HAP-1 (cell line): ENCODE data around the gene G3BP2.
A peak's percentile ranks its signal among the peaks of the same experiment; 100 is the strongest.
"Not testable (repeated sequence)": the region's sequence is repeated elsewhere in the genome, so short reads cannot be mapped to it uniquely, and the experiment has no call there.

ENCODE experiments used
- DNase-seq, 2 experiments: peaks; one replicate each; pipeline ENCODE4 v3.0.0-alpha.2; 2016 to 2020; ENCODE audit warnings: low spot score in 2 of 2
- H3K27me3 ChIP-seq: fragments of 250-450 bp; sonication (Bioruptor Pico); 2 replicates; pipeline ENCODE4 v1.5.1; 2020; ENCODE audit warnings: low read depth, mild to moderate bottlenecking, moderate library complexity
- H3K36me3 ChIP-seq: fragments of 250-450 bp; sonication (Bioruptor Pico); replicated peaks from 2 replicates; pipeline ENCODE4 v1.5.1; 2020; ENCODE audit warnings: mild to moderate bottlenecking
- H3K4me1 ChIP-seq: fragments of 250-450 bp; sonication (Bioruptor Pico); 2 replicates; pipeline ENCODE4 v1.5.1; 2020; ENCODE audit warnings: mild to moderate bottlenecking
- H3K4me3 ChIP-seq: fragments of 250-450 bp; sonication (Bioruptor Pico); 2 replicates; pipeline ENCODE4 v1.5.1; 2020; ENCODE audit warnings: mild to moderate bottlenecking, moderate library complexity
- H3K9me3 ChIP-seq: fragments of 250-450 bp; sonication (Bioruptor Pico); 2 replicates; pipeline ENCODE4 v1.5.1; 2020; ENCODE audit warnings: mild to moderate bottlenecking, moderate library complexity
- in situ Hi-C: fragments of 300-500 bp; cut with MboI; formaldehyde crosslinking; loops from 3 replicates; pipeline ENCODE4 v1.14.3; 2020; ENCODE audit warnings: low sequenced_read_pairs, inconsistent platforms, mixed read lengths

The G3BP2 gene

DNA sequence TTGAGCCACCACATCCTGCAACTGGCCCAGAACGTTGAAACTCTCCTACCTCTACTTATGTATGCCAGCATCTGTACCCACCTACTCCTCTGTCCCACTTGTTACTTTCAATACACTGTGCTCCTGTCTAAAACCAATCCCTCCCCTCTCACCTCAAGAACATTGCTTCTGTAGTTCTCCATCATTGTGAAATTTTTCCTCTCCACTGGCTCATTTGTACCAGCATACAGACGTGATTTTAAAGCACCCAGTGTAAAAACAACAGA, 25.7 kb upstream of the G3BP2 start:
- DNase-seq = no peak
- Histone ChIP-seq H3K4me1 (no peaks in the 10 kb centered on the region), H3K36me3 (no peaks in the 10 kb centered on the region), H3K4me3 (no peak overlapping the region), H3K27me3 (no peaks in the 10 kb centered on the region), H3K9me3 (no peaks in the 10 kb centered on the region)
- in situ Hi-C loops = no loop called here

DNA sequence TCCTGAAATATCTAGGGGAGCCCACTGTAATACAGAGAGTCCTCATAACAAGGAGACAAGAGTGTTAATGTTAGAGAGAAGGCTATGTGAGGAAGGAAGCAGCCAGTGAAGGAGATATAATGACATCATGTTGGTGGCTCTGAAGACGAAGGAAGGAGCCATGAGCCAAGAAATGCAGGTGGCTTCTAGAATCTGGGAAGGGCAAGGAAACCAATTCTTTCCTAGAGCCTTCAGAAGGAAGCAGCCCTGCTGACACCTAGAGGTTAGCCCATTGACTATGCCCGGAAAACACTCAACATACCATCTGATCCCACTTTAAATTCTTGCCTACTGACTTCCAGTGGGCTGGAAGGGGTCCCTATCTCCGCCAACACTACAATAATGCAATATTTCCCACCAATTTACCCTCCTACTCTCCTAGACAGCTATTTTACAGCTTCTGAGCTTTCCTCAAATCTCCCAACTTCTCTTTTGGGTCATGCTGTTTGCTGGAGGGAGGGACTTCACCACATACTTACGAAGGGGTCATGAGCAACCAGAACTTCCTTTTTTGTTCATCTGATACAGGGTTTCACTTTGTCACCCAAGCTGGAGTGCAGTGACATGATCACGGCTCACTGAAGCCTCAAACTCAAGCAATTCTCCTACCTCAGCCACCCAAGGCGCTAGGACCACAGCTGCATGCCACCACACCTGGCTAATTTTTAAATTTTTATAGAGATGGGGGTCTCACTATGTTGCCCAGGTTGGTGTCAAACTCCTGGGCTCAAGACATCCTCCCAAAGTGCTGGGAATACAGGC, 25.2 kb upstream of the G3BP2 start:
- H3K9me3 ChIP-seq = no peaks in the 10 kb centered on the region
- no peak for DNase-seq
- no peaks in the 10 kb centered on the region for H3K4me1 ChIP-seq
- H3K36me3 ChIP-seq = no peaks in the 10 kb centered on the region
- no peak overlapping the region for H3K4me3 ChIP-seq
- H3K27me3 ChIP-seq = no peaks in the 10 kb centered on the region
- in situ Hi-C loops = no loop called here

DNA sequence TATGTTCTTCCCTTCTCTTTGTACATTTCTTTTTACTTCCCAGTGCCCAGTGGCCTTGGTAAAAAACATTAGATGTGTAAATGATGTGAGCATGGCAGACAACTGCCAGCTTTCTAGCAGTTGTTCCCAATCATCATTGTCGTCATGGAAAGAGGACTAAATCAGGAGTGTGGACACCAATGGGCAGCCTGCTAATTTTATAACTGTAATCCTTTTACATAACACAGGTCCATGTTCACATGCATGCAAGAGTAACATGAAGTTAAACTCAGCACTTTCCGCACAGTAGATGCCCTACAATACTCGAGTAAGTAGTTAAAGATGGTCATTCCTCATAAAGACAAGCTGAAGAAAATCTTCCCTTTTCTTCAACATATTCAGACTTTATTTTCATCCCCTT, 23.4 kb upstream of the G3BP2 start:
- H3K36me3 ChIP-seq = no peaks in the 10 kb centered on the region
- H3K9me3 ChIP-seq = no peaks in the 10 kb centered on the region
- DNase-seq = no peak
- no peaks in the 10 kb centered on the region for H3K27me3 ChIP-seq
- no peaks in the 10 kb centered on the region for H3K4me1 ChIP-seq
- in situ Hi-C loops = no loop called here
- no peak overlapping the region for H3K4me3 ChIP-seq

DNA sequence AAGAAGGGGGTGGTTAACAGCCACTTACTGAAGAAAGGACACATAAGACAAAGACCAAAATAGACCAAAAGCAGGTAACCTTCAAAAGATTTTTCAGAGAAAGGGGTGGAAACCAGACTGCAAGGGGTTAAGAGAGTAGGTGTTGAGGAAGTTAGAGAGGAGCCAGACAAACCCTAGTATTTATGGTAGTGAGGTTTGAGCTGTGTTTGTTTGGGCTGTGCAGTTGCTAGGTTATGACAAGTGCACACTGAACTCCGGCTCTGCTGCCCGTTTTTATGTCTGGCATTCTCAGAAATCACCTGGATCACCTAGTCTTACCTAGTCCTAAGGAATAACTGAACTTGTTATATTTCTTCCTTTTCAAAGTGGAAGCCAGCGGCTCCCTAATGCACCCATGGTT, 22.9 kb upstream of the G3BP2 start:
- Histone ChIP-seq H3K27me3 (no peaks in the 10 kb centered on the region), H3K4me1 (no peaks in the 10 kb centered on the region), H3K36me3 (no peaks in the 10 kb centered on the region), H3K9me3 (no peaks in the 10 kb centered on the region), H3K4me3 (no peak overlapping the region)
- in situ Hi-C loops = no loop called here
- DNase-seq = no peak

DNA sequence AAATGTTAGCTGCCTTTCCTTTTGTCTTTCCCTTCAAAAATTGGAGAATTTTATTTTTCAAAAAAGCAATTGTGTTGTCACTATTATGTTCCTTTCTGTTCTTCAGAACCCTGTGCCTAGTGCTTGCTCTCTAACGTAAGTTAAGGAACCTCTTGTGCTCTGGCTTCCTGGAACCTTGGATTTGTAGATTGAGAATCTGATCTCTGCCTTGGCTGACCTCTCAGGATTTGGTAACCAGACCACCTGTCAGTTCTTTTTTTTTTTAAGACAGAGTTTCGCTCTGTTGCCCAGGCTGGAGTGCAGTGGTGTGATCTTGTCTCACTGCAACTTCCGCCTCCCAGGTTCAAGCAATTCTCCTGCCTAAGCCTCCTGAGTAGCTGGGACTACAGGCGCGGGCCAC, 18.9 kb upstream of the G3BP2 start:
- H3K4me3 ChIP-seq, H3K4me1 ChIP-seq, in situ Hi-C loops, H3K27me3 ChIP-seq, H3K36me3 ChIP-seq, DNase-seq, H3K9me3 ChIP-seq: not testable (repeated sequence)

DNA sequence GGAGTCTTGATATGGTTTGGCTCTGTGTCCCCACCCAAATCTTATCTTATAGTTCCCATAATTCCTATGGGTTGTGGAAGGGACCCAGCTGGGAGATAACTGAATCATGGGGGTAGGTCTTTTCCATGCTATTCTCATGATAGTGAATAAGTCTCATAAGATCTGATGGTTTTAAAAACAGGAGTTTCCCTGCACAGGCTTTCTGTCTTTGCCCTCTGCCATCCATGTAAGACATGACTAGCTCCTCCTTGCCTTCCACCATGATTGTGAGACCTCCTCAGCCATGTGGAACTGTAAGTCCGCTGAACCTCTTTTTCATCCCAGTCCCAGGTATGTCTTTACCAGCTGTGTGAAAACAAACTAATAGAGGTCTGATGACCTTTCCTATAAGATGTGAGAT, 13.9 kb upstream of the G3BP2 start:
- H3K4me1 ChIP-seq, H3K36me3 ChIP-seq, H3K9me3 ChIP-seq, DNase-seq, in situ Hi-C loops, H3K27me3 ChIP-seq, H3K4me3 ChIP-seq: not testable (repeated sequence)

DNA sequence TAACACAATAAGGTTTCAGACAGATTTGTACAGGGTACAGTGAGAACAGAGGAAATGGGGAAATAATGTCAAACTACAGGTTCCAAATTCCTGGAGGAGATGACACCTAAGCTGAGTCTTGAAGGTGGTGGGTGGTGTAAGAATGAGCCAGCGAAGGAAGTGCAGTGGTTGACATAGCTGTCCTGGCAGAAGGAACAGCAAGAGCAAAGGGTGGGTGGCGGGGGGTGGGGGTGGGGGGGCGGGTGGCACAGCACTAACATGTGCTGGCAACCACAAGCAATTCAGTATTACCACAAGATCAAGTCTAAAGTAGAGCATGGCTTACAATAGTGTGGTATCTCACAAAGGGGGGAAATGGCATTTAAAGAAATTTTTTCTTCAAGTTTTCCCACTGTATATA, 13.1 kb upstream of the G3BP2 start:
- Histone ChIP-seq H3K36me3 (no peaks in the 10 kb centered on the region; the same call in 1 of the 2 replicates), H3K4me3 (no peak overlapping the region), H3K9me3 (peaks cover 4% of the 10 kb centered on the region; the same call in 1 of the 2 replicates), H3K27me3 (no peaks in the 10 kb centered on the region), H3K4me1 (no peaks in the 10 kb centered on the region)
- in situ Hi-C loops = no loop called here
- DNase-seq = no peak

DNA sequence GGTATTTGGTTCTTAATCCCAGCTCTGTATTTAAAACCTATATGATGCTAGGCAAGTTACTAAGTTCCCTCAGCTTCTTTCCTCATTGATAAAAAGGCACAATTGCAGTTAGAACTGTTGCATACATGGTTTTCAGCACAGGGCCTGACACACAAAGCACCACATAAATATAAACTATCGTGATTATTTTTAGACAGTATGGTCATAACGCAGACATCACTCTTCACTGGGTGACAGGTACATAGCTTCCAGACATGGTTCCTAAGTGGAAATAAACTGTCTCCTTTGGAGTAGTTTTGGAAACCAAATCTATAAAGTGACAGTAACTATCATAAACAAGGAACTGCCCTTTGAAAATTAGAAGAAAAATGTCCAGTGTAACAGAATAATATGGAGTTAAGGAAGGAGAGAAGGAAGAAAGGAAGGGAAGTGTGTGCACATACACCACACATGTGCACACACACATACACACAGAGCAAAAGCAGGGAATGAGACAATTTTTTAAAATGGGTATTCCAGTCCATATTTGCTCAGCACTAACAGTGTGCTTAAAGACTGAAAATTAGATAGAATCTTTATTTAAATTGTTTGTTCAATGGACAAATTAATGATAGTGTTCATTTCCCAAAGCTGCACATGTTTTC, 12.5 kb upstream of the G3BP2 start:
- no peak overlapping the region for H3K4me3 ChIP-seq
- H3K4me1 ChIP-seq = no peaks in the 10 kb centered on the region
- H3K9me3 ChIP-seq = peaks cover 4% of the 10 kb centered on the region; the same call in 1 of the 2 replicates
- in situ Hi-C loops = no loop called here
- DNase-seq = no peak
- no peaks in the 10 kb centered on the region for H3K27me3 ChIP-seq
- H3K36me3 ChIP-seq = no peaks in the 10 kb centered on the region; the same call in 1 of the 2 replicates

DNA sequence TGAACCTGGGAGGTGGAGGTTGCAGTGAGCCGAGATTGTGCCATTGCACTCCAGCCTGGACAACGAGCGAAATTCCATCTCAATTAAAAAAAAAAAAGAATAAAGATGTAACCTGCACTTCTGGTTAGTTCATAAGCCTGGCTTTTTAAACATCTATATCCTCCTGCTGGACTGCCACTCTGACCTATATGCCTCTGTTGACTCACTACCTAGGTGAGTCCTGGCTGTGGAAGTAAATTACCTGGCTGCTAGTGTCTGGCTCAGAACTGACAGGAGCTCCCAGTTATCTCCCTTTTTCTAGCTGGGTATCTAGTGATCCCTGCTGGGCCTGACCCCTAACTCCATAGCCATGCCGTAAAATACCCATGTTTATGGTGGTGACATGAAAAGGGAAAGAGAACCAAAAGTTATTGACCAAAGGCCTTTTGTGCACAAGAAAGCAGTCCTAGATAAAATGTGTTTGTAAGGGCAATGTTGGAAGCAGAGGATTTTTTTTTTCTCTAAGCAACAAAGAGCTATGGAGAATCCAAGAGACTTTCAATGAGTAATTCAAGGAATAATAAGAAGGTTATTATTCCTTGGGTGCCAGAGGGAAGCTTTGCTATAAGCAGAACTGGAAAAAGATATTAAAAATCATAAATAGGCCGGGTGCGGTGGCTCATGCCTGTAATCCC, 10.4 kb upstream of the G3BP2 start:
- in situ Hi-C loops = no loop called here
- DNase-seq = no peak
- Histone ChIP-seq H3K4me3 (no peak overlapping the region), H3K9me3 (peaks cover 4% of the 10 kb centered on the region; the same call in 1 of the 2 replicates), H3K4me1 (peaks cover 9% of the 10 kb centered on the region), H3K27me3 (no peaks in the 10 kb centered on the region), H3K36me3 (no peaks in the 10 kb centered on the region; the same call in 1 of the 2 replicates)

DNA sequence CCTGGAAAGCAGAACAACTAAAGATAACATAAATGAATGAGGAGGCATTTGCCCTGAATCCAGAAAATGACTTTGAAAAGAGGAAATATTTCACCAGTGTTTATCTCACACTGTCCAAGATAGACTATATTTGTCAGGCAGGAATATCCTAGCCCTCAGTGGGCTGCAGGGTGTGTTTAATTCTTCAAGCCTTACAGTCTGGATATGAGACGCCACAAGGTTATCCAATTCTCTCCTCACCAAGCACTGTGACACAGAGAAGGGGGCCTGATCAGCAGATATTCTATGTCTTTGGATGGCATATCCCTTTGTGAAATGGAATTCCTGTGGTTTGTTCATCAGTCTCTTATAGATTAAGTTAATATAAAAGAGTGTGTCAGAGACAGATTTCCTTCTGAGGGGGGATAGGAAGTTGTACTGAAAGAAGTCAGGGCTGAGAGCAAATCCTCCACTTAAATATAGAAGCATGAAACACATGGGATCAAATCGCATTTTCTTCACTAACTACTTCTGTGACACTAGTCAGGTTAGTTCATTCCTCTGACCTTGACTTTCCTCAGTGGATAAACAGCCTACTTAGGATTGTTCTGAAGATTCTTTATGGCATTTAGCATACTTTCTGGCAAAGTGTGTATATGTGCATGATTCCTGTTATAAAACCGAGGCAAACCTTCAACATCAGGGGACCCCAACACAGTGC, 6.8 kb upstream of the G3BP2 start:
- H3K9me3 ChIP-seq = no peaks in the 10 kb centered on the region
- H3K27me3 ChIP-seq = no peaks in the 10 kb centered on the region
- in situ Hi-C loops = no loop called here
- no peaks in the 10 kb centered on the region; the same call in 1 of the 2 replicates for H3K36me3 ChIP-seq
- H3K4me1 ChIP-seq = peaks cover 18% of the 10 kb centered on the region
- H3K4me3 ChIP-seq = no peak overlapping the region
- DNase-seq = no peak

DNA sequence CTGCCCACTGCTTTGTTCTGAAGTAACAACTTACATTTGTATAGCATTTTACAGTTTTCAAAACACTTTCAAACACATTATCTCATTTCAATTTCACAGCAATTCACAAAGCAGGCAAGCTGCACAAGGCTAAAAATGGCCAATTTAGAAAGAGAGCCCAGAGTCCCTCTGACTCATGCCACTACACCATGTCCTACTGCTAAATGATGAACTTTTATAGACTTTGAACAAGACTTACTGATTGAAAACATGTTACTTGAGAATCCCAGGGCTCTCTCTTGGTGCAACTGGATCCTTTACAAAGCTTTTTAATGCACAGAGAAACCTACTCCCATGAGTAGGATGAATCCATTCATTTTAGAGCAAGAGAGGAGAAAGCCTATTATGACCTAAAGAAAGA, 5.8 kb upstream of the G3BP2 start:
- Histone ChIP-seq H3K36me3 (no peaks in the 10 kb centered on the region; the same call in 1 of the 2 replicates), H3K4me3 (no peak overlapping the region), H3K4me1 (peaks cover 23% of the 10 kb centered on the region), H3K9me3 (no peaks in the 10 kb centered on the region), H3K27me3 (no peaks in the 10 kb centered on the region)
- no peak for DNase-seq
- in situ Hi-C loops = no loop called here

DNA sequence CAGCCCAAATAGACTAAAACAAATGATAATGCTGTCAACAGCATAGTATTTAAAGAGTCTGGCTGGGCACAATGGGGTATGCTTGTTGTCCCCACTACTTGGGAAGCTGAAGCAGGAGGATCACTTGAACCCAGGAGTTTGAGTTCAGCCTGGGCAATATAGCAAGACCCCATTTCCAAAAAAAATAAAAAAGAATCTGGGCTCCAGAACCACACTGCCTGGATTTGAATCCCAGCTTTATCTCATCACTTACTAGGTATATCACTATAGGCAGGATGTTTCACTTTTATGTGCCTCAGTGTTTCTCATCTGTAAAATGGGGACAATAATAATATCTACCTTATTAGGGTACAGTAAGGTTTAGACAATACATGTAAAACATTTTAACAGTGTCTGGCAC, 5.3 kb upstream of the G3BP2 start:
- in situ Hi-C loops = no loop called here
- Histone ChIP-seq H3K36me3 (no peaks in the 10 kb centered on the region; the same call in 1 of the 2 replicates), H3K9me3 (no peaks in the 10 kb centered on the region), H3K27me3 (no peaks in the 10 kb centered on the region), H3K4me1 (peaks cover 26% of the 10 kb centered on the region), H3K4me3 (no peak overlapping the region)
- no peak for DNase-seq

DNA sequence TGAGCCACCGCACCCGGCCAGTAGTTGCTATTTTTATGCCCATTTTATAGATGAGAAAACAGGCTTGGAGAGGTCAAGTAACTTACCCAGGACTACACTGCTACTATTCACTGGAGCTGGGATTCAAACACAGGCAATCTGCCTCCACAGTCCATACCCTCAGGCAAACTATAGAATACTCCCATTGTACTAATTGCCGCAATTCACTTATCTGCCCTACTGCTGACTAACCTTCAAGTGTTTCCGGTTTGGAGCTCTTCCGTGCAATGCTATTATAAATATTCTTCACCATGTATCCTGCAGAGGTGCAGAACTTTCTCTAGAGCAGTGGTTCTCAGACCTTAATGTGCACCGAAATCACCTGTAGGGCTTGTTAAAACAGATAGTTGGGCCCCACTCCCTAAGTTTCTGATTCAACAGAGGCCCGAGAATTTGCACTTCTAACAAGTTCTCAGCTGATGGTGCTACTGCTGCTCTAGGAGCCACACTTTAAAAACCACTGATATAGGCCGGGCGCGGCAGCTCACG, 1.9 kb upstream of the G3BP2 start:
- Histone ChIP-seq H3K4me1 (peaks cover 40% of the 10 kb centered on the region), H3K36me3 (peaks cover 4% of the 10 kb centered on the region), H3K4me3 (no peak overlapping the region), H3K27me3 (no peaks in the 10 kb centered on the region), H3K9me3 (no peaks in the 10 kb centered on the region)
- in situ Hi-C loops = no loop called here
- no peak for DNase-seq

DNA sequence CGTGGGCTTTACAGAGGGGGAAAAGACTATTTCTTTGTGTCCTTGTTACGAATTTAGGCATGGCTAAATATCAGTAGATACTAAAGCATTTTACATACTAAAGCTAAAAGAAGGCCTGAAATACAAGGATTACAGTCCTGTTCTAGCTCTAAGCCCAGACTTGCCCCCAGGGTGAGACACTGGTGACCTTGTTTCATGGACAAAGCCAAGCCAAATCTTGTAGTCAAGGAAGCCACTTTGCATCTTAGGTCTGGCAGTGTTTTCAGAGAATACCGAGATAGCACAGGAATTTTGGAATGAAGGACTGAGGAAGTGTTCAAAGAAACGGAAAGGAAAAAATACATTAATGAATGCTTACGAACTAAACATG, 733 bp upstream of the G3BP2 start:
- H3K4me3 ChIP-seq = peak overlapping the region; percentile 93

More for the DNA sequence above, 733 bp upstream of the G3BP2 start:
- no peaks in the 10 kb centered on the region for H3K27me3 ChIP-seq
- peaks cover 37% of the 10 kb centered on the region for H3K4me1 ChIP-seq
- peaks cover 4% of the 10 kb centered on the region for H3K36me3 ChIP-seq
- DNase-seq = peak; percentile 36 to 64
- in situ Hi-C loops = no loop called here
- no peaks in the 10 kb centered on the region for H3K9me3 ChIP-seq
